HepG2 (cell line): ENCODE data around the gene SNU13. TPM values are rescaled to one million over a fixed set of nuclear protein-coding genes. Genes with fewer than 3 reads are reported as not detected.

ENCODE experiments used
- AHDC1 ChIP-seq: sonication (generic); formaldehyde crosslinking; IDR thresholded peaks from 2 replicates; pipeline ENCODE4 v1.5.1; 2020; ENCODE audit warnings: mild to moderate bottlenecking, missing genetic modification reagents, borderline replicate concordance
- CEBPZ ChIP-seq: IDR thresholded peaks from 2 replicates; pipeline ENCODE4 v1.6.1; 2012; ENCODE audit warnings: low read length, improper control_type of control experiment
- CHD2 ChIP-seq: IDR thresholded peaks from 2 replicates; pipeline ENCODE4 v1.6.1; 2011; ENCODE audit warnings: low read depth, low read length, improper control_type of control experiment
- GABPB1 ChIP-seq: IDR thresholded peaks from 2 replicates; pipeline ENCODE4 v1.6.1; 2016; ENCODE audit warnings: mild to moderate bottlenecking, missing genetic modification reagents, moderate library complexity, missing compliant biosample characterization
- HNF1A ChIP-seq, 2 experiments: sonication (generic) in 1 of 2; formaldehyde crosslinking in 1 of 2; IDR thresholded peaks; 2 replicates each; pipeline versions ENCODE4 v1.4.0 to v1.6.1; 2016 to 2020; ENCODE audit warnings: borderline replicate concordance in 1 of 2, low read depth in 1 of 2, mild to moderate bottlenecking in 1 of 2, missing genetic modification reagents in 1 of 2
- HNRNPL ChIP-seq: fragments of 200-400 bp; formaldehyde crosslinking; IDR thresholded peaks from 2 replicates; pipeline ENCODE4 v1.6.1; 2017; ENCODE audit warnings: mild to moderate bottlenecking, low read depth, low read length
- HNRNPUL1 ChIP-seq: fragments of 200-400 bp; formaldehyde crosslinking; IDR thresholded peaks from 2 replicates; pipeline ENCODE4 v1.6.1; 2017; ENCODE audit warnings: low read depth, mild to moderate bottlenecking, low read length, moderate library complexity
- MNT ChIP-seq: fragments of 450-650 bp; IDR thresholded peaks from 2 replicates; pipeline ENCODE4 v1.6.1; 2016
- PPARG ChIP-seq: conservative IDR thresholded peaks from 2 replicates; pipeline ENCODE4 v1.6.1; 2016; ENCODE audit warnings: missing biosample characterization, missing genetic modification reagents
- SNAI1 ChIP-seq: sonication (generic); formaldehyde crosslinking; IDR thresholded peaks from 2 replicates; pipeline ENCODE4 v1.5.0; 2020; ENCODE audit warnings: mild to moderate bottlenecking, missing genetic modification reagents, borderline replicate concordance
- SUZ12 ChIP-seq: fragments of 150-350 bp; IDR thresholded peaks from 2 replicates; pipeline ENCODE4 v1.6.1; 2014; ENCODE audit warnings: low read depth, low read length
- ZNF20 ChIP-seq: sonication (generic); formaldehyde crosslinking; IDR thresholded peaks from 2 replicates; pipeline ENCODE4 v1.4.0; 2020; ENCODE audit warnings: mild to moderate bottlenecking, moderate library complexity, missing genetic modification reagents
- ZNF331 ChIP-seq: sonication (generic); formaldehyde crosslinking; IDR thresholded peaks from 2 replicates; pipeline ENCODE4 v1.4.0; 2020; ENCODE audit warnings: missing genetic modification reagents
- ZNF577 ChIP-seq: sonication (generic); formaldehyde crosslinking; IDR thresholded peaks from 2 replicates; pipeline ENCODE4 v1.4.0; 2020; ENCODE audit warnings: mild to moderate bottlenecking, low read depth, missing genetic modification reagents, borderline replicate concordance
- ZNF772 ChIP-seq: sonication (generic); formaldehyde crosslinking; IDR thresholded peaks from 2 replicates; pipeline ENCODE4 v1.5.0; 2020; ENCODE audit warnings: mild to moderate bottlenecking, missing genetic modification reagents
- ZNF792 ChIP-seq: IDR thresholded peaks from 2 replicates; pipeline ENCODE4 v1.6.1; 2016
- polyA plus RNA-seq, 8 experiments: library from polyadenylated mRNA; depleted of rRNA in 3 of 8; stranded (reverse) in 7 of 8; unstranded in 1 of 8; fragments of >200 nt; fragmentation: Illumina TruSeq in 4 of 8; extraction: Trizol in 4 of 8; gene quantifications; 2 replicates each; pipeline versions ENCODE4 v1.2.1 to v1.2.3, GENCODE V29; 2011 to 2016; ENCODE audit warnings: low read depth in 4 of 8, missing spikeins in 1 of 8, mixed read lengths in 1 of 8; ENCODE audit not compliant: insufficient read depth in 1 of 8
- total RNA-seq, 5 experiments: library from RNA; depleted of rRNA; stranded (reverse); fragments of >200 nt; fragmentation: Illumina TruSeq; extraction: Trizol; gene quantifications; 2 replicates each; pipeline ENCODE4 v1.2.3, GENCODE V29; 2016; ENCODE audit warnings: low read depth in 1 of 5

Gene SNU13
- total and polyA plus RNA-seq, 2 of the 13 experiments (the other 11 are each of a cell fraction or from before 2014, with no cell fraction given) = 203 to 287 TPM

GRCh38 chr22:41654322-41654721 is 34.3 kb downstream of the SNU13 start (continued):
- TF ChIP-seq HNF1A (IDR thresholded peaks at IDR 0.05; ENCODE audit: low read depth) = no peak
- no peak for TF ChIP-seq HNF1A (CRISPR knock-in tag; IDR thresholded peaks at IDR 0.05; ENCODE audit: borderline replicate concordance)
- TF ChIP-seq PPARG (CRISPR knock-in tag) = no peak
- TF ChIP-seq GABPB1 (CRISPR knock-in tag) = no peak
- TF ChIP-seq ZNF772 (CRISPR knock-in tag) = no peak
- no peak for TF ChIP-seq ZNF577 (CRISPR knock-in tag)
- no peak for TF ChIP-seq HNRNPL
- no peak for TF ChIP-seq MNT
- no peak for TF ChIP-seq ZNF331 (CRISPR knock-in tag)
- no peak for TF ChIP-seq ZNF20 (CRISPR knock-in tag)
- no peak for TF ChIP-seq CHD2
- TF ChIP-seq AHDC1 (CRISPR knock-in tag) = no peak; the same call in 1 of the 2 replicates
- TF ChIP-seq ZNF792 (CRISPR knock-in tag) = no peak
- no peak for TF ChIP-seq SUZ12
- TF ChIP-seq CEBPZ = no peak
- TF ChIP-seq SNAI1 (CRISPR knock-in tag) = no peak
- TF ChIP-seq HNRNPUL1 = no peak
